ENCODE results near the gene SLC44A5. TPM values are rescaled to one million over a fixed set of nuclear protein-coding genes. Genes with fewer than 3 reads are reported as not detected.
"Not testable (repeated sequence)": the region's sequence is repeated elsewhere in the genome, so short reads cannot be mapped to it uniquely, and the experiment has no call there.

SLC44A5 gene
- total RNA-seq, 1 donor from 2014 or later: not detected

DNA sequence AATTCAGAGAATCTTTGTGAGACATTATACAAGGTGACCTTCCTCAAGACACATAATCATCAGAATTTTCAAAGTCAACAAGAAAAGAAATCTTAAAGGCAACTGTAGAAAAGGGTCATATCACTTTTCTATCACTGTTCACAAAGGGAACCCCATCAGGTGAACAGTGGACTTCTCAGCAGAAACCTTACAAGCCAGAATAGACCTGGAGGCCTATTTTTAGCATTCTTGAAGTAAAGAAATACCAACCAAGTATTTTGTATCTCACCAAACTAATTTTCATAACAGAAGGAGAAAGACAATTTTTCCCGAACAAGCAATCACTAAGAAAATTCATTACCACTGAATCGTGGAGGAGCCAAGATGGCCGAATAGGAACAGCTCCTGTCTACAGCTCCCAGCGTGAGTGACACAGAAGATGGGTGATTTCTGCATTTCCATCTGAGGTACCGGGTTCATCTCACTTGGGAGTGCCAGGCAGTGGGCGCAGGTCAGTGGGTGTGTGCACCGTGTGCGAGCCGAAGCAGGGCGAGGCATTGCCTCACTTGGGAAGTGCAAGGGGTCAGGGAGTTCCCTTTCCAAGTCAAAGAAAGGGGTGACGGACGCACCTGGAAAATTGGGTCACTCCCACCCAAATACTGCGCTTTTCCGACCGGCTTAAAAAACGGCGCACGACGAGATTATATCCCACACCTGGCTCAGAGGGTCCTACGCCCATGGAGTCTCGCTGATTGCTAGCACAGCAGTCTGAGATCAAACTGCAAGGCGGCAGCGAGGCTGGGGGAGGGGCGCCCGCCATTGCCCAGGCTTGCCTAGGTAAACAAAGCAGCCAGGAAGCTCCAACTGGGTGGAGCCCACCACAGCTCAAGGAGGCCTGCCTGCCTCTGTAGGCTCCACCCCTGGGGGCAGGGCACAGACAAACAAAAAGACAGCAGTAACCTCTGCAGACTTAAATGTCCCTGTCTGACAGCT is 235.2 kb downstream of the SLC44A5 start:
- intact Hi-C loops (cut with micrococcal nuclease): not testable (repeated sequence)

DNA sequence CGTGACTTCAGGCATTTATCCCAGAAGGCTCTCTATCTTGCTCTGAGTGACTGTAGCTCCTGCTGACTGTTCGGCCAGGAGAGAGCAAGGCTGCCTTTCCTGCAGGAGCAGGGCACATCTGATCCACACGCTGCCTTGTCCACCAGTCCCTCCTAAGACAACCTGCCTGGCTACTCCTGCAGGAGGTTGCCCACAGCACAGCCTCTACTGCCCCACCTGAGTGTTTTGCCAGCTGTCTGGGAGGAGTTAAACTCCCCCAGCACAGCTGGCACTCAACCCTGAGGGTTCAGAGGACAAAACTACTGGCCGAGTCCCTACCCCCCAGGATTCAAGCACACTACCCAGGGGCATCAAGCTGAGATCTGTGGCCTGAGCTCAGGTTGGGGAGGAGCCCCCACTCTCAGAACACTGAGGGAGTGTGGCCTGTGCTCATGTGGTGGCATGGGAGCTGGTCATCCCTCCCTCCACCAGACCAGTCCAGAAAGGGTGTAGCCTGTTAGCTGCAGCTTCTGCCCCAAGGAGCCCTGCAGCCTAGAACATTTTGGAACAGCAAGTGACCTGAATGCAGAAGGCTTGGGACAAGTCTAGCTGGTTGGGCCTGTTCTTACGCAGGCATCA is 237.3 kb downstream of the SLC44A5 start:
- intact Hi-C loops (cut with micrococcal nuclease): no loop called here

DNA sequence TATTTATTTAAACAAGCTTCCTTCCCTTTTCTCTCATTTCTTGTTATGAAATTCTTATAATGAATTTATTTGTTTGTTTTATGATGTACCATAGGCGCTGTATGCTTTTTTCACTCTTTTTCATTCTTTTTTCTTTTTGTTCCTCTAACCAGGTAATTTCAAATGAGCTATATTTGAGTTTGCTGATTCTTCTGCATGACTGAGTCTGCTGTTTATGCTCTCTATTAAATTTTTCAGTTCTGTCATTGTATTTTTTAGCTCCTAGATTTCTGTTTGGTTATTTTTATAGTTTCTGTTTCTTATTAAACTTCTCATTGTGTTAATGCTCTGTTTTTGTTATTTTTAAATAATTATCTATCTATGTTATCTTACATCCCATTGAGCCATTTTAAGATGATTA is 244.3 kb downstream of the SLC44A5 start:
- intact Hi-C loops (cut with micrococcal nuclease): no loop called here

DNA sequence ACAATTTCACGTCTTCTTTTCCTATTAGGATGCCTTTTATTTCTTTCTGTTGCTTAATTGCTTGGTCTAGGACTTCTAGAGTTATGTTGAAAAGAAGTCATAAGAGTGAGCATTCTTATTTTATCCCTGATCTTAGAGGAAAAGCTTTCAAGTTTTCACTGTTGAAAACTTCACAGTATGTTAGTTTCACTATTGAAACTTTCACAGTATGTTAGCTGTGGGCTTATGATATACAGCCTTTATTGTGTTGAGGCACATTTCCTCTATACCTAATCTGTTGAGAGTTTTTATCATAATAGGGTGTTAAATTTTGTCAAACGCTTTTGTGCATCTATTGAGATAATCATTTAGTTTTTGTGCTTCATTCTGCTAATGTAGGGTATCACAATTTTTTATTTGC is 249.7 kb downstream of the SLC44A5 start:
- intact Hi-C loops (cut with micrococcal nuclease): no loop called here

DNA sequence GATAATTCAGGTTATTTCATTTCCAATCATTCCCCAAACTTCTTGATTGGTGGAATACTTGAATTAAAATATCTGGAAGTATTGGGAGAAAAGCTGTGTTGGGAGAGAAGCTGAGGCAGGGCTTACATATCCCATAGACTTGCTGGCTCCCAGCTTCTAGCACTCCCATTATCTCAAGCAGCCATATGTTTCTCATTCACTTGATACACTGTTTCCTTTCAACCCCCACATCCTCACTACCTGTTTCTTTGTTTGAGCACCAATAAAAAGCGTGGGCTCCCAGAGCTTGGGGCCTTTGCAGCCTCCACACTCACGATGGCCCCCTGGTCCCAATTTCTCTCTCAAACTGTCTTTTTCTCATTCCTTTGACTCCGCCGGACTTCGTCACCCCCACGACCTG is 256.6 kb downstream of the SLC44A5 start:
- intact Hi-C loops (cut with micrococcal nuclease): not testable (repeated sequence)

DNA sequence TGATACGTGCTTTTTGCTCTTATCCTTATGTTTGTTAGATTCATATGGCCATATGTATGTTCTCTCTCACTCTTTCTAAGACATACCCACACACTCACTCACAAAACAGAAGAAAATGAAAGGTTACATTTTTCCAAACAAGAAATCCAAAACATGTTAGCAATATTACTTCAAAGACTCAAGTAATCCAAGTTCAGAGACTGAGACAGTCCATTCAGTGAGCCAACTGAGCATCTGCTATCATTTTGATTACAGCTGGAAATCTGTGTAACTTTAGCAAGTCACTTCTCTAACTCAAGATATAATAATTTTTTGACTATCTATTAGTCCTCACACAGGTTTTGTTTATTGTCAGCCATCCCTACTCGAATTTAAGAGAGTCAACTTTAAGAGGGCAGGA is 257.9 kb downstream of the SLC44A5 start:
- intact Hi-C loops (cut with micrococcal nuclease): no loop called here

DNA sequence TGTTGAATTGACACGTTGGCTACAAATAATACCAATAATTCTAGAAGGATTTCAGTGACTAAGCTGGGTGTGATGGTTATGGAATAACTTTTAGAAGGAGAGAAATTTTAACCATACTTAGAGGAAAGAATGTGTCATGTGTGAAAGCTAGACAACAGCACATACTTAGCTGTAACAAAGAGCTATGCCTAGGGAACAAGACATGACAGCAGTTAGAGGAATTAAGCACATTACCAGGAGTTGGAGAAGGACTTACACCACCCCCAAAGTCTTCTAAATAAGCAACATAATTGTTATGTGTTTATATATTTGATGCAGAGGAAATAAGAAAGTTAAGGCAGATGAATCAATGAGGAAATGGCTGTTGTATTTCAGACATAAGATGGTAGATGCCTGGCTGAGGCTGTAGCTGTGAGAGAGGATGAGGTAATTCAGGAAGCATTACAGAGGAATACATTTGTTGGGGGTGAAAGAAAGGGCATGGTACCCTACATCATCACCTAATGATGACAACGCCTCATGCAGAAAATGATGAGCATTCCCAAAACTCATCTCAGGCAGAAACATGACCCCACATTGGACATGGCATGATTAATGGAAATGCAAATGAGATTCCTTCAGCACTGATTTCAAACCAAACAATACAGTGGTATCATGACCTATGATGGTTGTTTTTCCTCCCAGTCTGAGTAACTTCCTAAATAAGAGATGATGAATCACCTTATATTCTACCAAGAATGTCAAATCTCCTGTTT is 265.2 kb downstream of the SLC44A5 start:
- intact Hi-C loops (cut with micrococcal nuclease): no loop called here

DNA sequence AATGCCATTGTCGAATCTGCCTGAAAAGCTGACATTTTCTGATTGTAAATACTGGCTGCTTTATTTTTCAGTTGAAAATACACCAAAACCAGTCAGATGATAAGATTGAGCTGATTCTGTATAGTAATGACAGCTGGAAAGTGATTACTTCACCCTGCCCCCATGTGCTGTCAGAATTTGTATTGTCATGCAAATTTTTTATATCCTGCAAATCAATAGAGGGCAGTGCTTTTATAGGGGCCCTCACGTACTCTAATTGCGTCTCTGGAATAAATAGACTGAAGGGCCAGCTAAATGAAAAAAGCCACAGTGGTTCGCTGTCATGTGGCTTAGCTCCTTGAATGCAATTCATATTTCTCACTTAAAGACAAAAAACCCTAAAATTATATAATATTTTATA is 268.1 kb downstream of the SLC44A5 start:
- intact Hi-C loops (cut with micrococcal nuclease): no loop called here

DNA sequence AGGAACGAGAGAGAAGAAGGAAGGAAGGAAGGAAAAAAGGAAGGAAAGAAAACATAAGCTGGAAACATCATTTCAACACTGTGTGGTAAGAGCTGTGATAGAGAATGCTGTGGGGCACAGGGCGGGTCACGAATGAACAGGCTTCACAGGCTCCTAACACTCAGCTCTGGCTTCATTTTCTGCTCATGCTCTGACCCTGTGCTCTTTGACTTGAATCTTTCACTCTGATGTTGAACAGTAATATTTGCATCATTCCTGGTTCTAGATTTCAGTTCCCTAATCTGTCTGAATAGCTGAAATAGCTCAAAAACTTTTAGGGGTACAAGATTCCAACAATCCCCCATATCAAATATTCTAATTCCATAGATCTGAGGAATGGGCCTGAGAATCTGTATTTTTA is 269.4 kb downstream of the SLC44A5 start:
- intact Hi-C loops (cut with micrococcal nuclease): no loop called here

DNA sequence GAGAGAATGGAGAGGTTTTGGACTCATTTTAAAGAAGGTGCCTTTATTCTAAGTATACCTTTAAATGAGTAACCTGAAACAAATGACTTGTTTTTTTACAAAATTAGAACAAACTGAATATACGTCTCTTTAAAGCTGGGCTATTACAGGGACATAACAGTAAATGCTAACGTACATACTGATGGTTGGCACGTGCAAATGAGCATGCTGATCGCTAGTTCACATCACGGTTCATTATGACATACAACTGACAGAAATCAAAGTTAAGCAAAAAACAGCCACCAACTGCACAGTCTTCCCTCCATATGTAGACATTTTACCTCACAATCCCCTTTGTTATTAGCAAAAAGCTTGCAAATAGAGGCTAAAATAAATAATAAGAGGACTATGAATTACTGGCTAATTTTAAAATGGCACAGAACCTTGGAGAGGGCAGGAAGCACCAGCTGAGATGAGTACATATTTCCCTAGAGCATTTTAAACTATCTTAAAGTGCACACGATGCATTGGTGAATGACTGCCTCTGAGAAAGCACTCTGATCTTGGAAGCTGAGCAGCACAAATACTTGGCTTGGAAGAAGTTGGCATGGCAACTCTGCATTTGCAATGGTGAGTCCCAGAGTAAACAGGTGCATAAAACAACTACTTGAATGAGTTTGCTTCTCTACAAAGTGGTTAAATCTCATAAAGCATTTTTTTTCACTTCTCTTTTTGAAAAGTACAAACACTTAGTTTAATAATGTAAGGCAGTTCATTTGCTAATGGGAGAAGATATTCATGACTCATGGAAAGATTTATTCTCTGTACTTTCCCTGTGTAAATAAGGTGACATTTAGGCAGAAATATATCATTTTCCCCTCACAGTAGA is 272.1 kb downstream of the SLC44A5 start:
- intact Hi-C loops (cut with micrococcal nuclease): no loop called here

DNA sequence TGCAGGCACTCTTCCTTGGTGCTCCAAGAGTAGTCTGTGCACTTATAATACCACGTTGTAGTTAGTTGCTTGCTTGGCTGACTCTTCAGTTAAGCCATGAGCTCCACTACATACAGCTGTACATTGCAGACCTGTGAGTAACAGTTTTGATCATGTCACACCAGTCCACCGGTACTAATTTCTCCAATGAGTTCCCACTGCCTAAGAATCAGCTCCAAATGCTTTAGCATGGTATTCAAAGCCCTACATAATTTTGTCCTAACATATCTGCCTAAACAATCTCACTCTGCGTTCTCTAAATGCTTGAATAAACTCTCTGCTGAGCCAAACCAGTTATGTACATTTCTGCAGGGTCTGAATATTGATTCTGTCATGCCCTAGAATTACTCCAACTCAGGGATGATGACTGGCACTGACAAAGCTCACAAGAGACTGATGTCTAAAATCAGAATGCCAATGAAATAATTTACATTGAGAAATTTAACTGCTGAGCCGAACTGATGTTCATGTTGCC is 276.0 kb downstream of the SLC44A5 start:
- intact Hi-C loops (cut with micrococcal nuclease): no loop called here

DNA sequence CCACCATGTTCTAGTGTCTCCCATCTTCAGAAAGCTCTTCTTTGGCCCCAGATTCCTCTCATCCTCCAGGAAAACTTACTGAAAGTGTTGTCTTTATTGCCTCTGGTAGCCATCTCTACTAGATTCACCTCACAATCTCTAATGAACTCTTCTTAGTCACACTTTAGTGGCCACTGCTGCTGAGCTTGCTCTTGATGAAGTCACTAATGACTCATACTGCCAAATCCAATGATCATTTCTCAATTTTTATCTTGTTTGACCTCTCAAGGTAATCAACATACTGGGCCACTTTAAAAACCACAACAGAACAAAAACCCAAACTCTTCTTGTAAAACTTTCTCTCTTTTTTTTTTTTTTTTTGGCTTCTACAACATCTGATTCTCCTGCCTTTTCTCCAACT is 280.3 kb downstream of the SLC44A5 start:
- intact Hi-C loops (cut with micrococcal nuclease): no loop called here

DNA sequence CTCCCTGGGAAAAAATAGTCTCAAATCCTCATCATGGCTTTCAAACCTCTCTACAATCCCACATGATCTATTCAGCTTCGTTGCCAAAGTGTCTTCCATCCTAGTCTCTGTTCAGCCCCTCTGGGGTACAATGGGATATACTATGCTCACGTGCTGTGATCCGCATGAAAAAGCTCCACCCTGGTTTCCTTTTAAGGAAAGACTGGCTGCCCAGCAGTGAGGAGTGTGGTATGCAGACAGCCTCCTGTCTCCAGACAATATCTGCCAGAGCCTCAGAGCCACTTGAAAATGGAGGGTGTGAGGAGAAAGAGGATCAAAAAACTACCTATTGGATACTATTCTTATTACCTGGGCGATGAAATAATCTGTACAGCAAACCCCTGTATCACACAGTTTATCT is 282.2 kb downstream of the SLC44A5 start:
- intact Hi-C loops (cut with micrococcal nuclease): no loop called here

DNA sequence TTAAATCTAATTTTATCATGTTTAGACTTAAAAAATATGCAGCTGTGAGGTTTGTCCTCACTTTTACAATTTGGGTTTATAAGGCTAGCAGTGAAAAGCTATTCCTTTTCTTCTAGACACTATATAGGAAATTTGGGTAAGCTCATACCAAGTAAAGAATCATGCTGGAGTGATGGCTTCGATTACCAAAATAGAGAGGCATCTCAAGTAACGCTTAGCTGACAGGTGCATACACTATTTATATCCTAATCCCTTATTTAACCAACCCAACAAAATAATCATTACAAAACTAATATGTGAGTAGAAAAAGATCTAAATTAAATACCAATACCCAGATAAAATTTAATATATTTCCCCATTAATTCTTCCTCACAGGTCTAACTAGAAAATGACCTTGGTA is 283.5 kb downstream of the SLC44A5 start:
- intact Hi-C loops (cut with micrococcal nuclease): no loop called here

DNA sequence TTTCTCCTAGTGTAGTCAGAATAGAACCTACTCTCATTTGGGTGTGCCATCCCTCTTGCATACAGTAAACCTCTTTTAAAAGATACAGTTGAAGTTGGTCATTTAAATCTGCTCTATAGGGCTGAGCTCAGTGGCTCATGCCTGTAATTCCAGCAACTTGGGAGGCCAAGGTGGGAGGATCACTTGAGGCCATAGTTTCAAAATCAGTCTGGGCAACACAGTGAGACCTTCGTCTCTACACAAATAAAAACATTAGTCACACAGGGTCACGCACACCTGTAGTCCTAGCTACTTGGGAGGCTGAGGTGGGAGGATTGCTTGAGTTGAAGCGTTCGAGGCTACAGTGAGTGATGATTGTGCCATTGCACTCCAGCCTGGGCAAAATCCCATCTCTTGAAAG is 292.9 kb downstream of the SLC44A5 start:
- intact Hi-C loops (cut with micrococcal nuclease): no loop called here

DNA sequence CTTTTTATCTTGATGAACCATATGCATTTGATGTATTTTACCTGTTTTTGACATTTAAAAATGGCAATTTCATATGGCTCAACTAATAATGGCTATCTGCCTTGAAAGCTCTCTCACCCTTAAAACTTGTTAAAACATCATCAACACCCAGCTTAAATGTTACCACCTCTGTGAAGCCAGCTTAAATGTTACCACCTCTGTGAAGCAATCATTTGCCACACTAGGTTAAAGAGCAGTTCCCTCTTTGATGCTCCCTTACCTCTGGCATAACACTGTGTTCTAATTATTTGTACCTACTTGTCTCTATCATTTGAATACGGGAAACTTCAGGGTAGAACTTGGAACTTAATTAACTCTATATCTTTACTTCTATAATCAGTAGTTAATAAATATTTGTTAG is 294.7 kb downstream of the SLC44A5 start:
- intact Hi-C loops (cut with micrococcal nuclease): no loop called here

DNA sequence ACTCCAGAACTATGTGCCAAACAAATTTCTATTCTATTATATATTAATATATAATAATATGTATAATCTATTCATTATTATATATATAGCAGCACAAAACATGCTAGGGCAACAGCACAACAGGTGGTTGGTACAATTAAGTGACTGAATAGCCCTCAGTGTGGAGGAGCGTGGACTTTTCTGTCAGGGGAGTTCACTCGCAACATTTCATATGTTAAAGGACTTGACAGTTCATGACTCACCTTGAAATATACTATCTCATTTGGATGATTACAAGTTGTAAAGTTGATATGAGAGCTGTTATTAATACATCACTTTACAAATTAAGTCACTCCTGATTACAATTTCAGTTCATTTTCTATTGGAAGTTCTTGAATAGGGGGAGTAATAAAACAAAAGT is 298.3 kb downstream of the SLC44A5 start:
- intact Hi-C loops (cut with micrococcal nuclease): no loop called here

DNA sequence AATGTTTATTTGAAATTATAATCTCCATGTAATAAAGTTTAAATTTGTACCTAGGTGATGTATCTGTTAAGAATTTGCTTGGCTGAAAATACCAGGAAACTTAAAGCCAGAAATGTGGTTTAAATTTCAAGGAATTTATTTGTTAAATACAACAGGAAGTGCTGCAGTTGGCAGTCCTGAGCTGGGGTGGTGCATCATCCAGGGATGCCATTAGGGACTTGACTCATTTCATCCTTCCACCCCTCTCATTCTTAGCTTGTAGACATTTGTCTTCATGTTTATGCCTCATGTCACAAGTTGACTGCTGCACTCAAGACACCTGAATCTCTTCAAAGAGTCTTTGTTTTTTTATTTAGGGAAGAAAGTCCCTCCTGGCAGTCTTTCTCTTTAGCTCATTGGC is 300.8 kb downstream of the SLC44A5 start:
- intact Hi-C loops (cut with micrococcal nuclease): no loop called here

DNA sequence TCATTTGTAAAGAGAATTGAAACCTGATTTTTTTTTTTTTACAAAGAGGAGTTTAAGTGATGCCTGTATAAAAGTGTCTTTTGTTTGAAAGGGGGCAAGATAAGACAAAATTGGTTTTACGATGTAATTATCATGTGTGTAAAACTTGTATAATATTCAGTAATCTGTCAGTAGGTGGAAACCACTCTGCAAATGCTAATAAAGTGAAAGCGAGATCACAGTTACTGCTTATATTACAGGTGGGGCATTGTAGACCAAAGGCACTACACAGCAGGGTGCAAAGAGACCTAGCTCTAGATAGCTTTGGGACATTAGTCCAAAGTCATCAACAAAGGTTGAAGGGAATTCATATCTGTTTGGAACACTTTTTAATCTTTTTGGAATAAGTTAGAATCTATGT is 302.5 kb downstream of the SLC44A5 start:
- intact Hi-C loops (cut with micrococcal nuclease): no loop called here

DNA sequence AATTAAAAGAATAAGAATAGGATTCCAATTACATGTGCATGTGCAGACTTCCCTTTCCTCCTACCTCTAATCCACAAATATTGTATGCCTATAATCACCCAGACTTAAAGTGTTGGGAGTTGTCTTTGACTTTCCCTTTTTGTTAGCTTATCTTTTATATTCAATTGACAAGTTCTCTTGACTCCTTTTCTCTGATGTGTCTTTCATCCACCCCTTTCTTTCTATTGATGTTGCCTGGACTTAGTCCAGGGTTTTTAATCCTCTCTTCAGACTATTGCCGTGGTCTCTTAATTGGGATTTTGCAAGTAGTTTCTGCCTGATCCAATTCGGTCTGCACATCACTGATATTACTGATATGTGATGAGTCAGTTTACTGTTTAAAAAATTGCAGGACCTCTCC is 305.9 kb downstream of the SLC44A5 start:
- intact Hi-C loops (cut with micrococcal nuclease): no loop called here

DNA sequence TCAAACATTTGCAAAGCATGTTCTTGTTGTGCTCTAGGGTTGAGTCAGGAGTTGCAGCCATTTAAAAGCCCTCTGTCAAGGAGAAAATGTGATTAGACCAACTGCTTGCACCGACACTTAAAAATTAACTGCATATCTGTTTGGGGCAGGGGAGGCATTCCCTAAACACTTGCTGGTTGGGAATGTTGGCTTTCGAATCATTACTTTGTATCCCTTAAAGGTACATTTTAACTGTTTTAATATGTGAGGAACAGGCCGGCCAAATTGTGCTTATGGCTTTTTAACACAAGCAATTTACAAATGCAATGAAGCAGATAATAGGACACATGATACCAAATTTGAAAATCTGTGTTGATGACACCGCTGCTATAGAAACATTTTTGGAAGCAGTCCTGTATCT is 317.6 kb downstream of the SLC44A5 start:
- intact Hi-C loops (cut with micrococcal nuclease): no loop called here
